AG04450 (cell line): ENCODE measurements around the gene FAM131A. TPM values are rescaled to one million over a fixed set of nuclear protein-coding genes. Genes with fewer than 3 reads are reported as not detected.

Experiments used
- CTCF ChIA-PET: fragments of 300-600, 350-600 bp; formaldehyde crosslinking; extraction: SDS; loops from one replicate; lab custom pipeline; 2022; ENCODE audit warnings: antibody characterized with exemption, inconsistent platforms; lab: Charles Lee
- POLR2A ChIA-PET: fragments of 350-600 bp; formaldehyde crosslinking; extraction: SDS; loops from one replicate; lab custom pipeline; 2021; ENCODE audit warnings: antibody characterized with exemption, inconsistent platforms; lab: Yijun Ruan, JAX
- DNase-seq: peaks from one replicate; pipeline ENCODE4 v3.0.0-alpha.2; 2011; ENCODE audit warnings: low read depth, low spot score
- H3K27ac ChIP-seq: one replicate; pipeline ENCODE4 v1.5.1; 2012; ENCODE audit warnings: low read depth, low read length, control low read depth
- H3K27me3 ChIP-seq: one replicate; pipeline ENCODE4 v1.6.0; 2012; ENCODE audit warnings: low read length; ENCODE audit not compliant: control insufficient read depth, insufficient read depth
- H3K4me3 ChIP-seq: 2 replicates; pipeline ENCODE4 v1.5.1; 2011; ENCODE audit warnings: mild to moderate bottlenecking, low read depth, low read length, control low read depth
- H3K9me3 ChIP-seq: 2 replicates; pipeline ENCODE4 v1.5.1; 2012; ENCODE audit warnings: low read length; ENCODE audit not compliant: control insufficient read depth, insufficient read depth
- CTCF ChIP-seq: IDR thresholded peaks from 2 replicates; pipeline ENCODE4 v1.5.1; 2011; ENCODE audit warnings: low read depth, low read length, control low read depth, inconsistent platforms
- polyA plus RNA-seq: library from polyadenylated mRNA; depleted of rRNA; stranded (reverse); fragments of >200 nt; gene quantifications from 2 replicates; pipeline ENCODE4 v1.2.3, GENCODE V29; 2011

The FAM131A gene
- polyA plus RNA-seq, 1 experiment: 8.5 TPM

- no peak for TF ChIP-seq CTCF
- CTCF ChIA-PET: no interaction called here
- H3K27me3 ChIP-seq: no peaks in the 10 kb centered on the region
- POLR2A ChIA-PET: interaction anchor here (0.8 to 1.6 kb wide), 2 partner anchors 10 to 11 kb away, joined by 3 read pairs; partner anchors contain the start of gene FAM131A
- no peak for DNase-seq
- H3K27ac ChIP-seq: no peak overlapping the region
- H3K9me3 ChIP-seq: no peaks in the 10 kb centered on the region; the same call in 1 of the 2 replicates
- no peak overlapping the region for H3K4me3 ChIP-seq
These were observed 10.2 kb upstream of the FAM131A start for GRCh38 chr3:184327171-184327570.

GRCh38 chr3:184328516-184328915 is 8.9 kb upstream of the FAM131A start:
- no peaks in the 10 kb centered on the region; the same call in 1 of the 2 replicates for H3K9me3 ChIP-seq
- H3K27ac ChIP-seq: peak overlapping the region; percentile 52
- CTCF ChIA-PET: no interaction called here
- H3K4me3 ChIP-seq: no peak overlapping the region
- POLR2A ChIA-PET: interaction anchor here (0.6 kb wide), 1 partner anchor 16 kb away, joined by 3 read pairs; no protein-coding TSS in a partner anchor
- no peaks in the 10 kb centered on the region for H3K27me3 ChIP-seq
- no peak for TF ChIP-seq CTCF
- no peak for DNase-seq

GRCh38 chr3:184332370-184333090 is 4.9 kb upstream of the FAM131A start:
- H3K9me3 ChIP-seq: no peaks in the 10 kb centered on the region
- H3K27me3 ChIP-seq: no peaks in the 10 kb centered on the region
- H3K27ac ChIP-seq: peak overlapping the region; percentile 94
- ChIA-PET CTCF (interaction anchor here (1.1 kb wide), 1 partner anchor 83 kb away, joined by 3 read pairs; the partner anchor contains the start of gene EEF1AKMT4), POLR2A (no interaction called here)
- no peak overlapping the region for H3K4me3 ChIP-seq
- TF ChIP-seq CTCF: no peak
- DNase-seq: peak; percentile 81

- Histone ChIP-seq H3K27ac (peak overlapping the region; percentile 94), H3K4me3 (no peak overlapping the region), H3K27me3 (no peaks in the 10 kb centered on the region), H3K9me3 (no peaks in the 10 kb centered on the region)
- no peak for DNase-seq
- ChIA-PET CTCF (no interaction called here), POLR2A (no interaction called here)
- TF ChIP-seq CTCF: no peak
These were observed 4.2 kb upstream of the FAM131A start for GRCh38 chr3:184333190-184333589.

GRCh38 chr3:184333700-184334099 is 3.7 kb upstream of the FAM131A start:
- no peaks in the 10 kb centered on the region for H3K27me3 ChIP-seq
- H3K9me3 ChIP-seq: no peaks in the 10 kb centered on the region; the same call in 1 of the 2 replicates
- H3K27ac ChIP-seq: peak overlapping the region; percentile 34
- ChIA-PET POLR2A (interaction anchor here (1.0 kb wide), 1 partner anchor 14 kb away, joined by 3 read pairs; no protein-coding TSS in a partner anchor), CTCF (no interaction called here)
- no peak overlapping the region for H3K4me3 ChIP-seq
- no peak for DNase-seq
- no peak for TF ChIP-seq CTCF
